ENCODE data around the gene HTRA2. TPM values are rescaled to one million over a fixed set of nuclear protein-coding genes. Genes with fewer than 3 reads are reported as not detected.
A peak's percentile ranks its signal among the peaks of the same experiment; 100 is the strongest.

Gene HTRA2
- total RNA-seq, 2 experiments from 2014 or later, result 39.0 to 39.7 TPM

- no peak overlapping the region for H3K27ac Mint-ChIP-seq
- no peaks in the 10 kb centered on the region for H3K9me3 Mint-ChIP-seq
- no peak overlapping the region for H3K4me3 Mint-ChIP-seq
- H3K36me3 Mint-ChIP-seq (ENCODE audit: low read depth), result peaks cover 1% of the 10 kb centered on the region
- H3K27me3 Mint-ChIP-seq (ENCODE audit: low read depth), result peaks cover 55% of the 10 kb centered on the region
- no peak for DNase-seq
- CTCF ChIA-PET, result no interaction called here
- peaks cover 25% of the 10 kb centered on the region for H3K4me1 Mint-ChIP-seq (ENCODE audit: low read depth)
- intact Hi-C loops (cut with micrococcal nuclease), result no loop called here
Observed at GRCh38 chr2:74512744-74513604, 16.8 kb upstream of the HTRA2 start.

GRCh38 chr2:74513605-74514367 lies 15.9 kb upstream of the HTRA2 start:
- Mint-ChIP-seq H3K27me3 (ENCODE audit: low read depth) (peaks cover 61% of the 10 kb centered on the region), H3K4me3 (peak overlapping the region; percentile 32), H3K4me1 (ENCODE audit: low read depth) (peaks cover 18% of the 10 kb centered on the region), H3K27ac (no peak overlapping the region), H3K9me3 (no peaks in the 10 kb centered on the region), H3K36me3 (ENCODE audit: low read depth) (peaks cover 1% of the 10 kb centered on the region)
- DNase-seq, result peak; percentile 51
- intact Hi-C loops (cut with micrococcal nuclease), result no loop called here
- CTCF ChIA-PET, result no interaction called here

GRCh38 chr2:74514368-74515270 lies 15.1 kb upstream of the HTRA2 start, which contains the start of gene TLX2:
Gene TLX2, plus strand, starts transcription at chr2:74514450. Its CDS starts 357 bp downstream, at chr2:74514807.
- intact Hi-C loops (cut with micrococcal nuclease), result no loop called here
- Mint-ChIP-seq H3K36me3 (ENCODE audit: low read depth) (peaks cover 1% of the 10 kb centered on the region), H3K4me3 (peak within 1 kb of the TSS; percentile 56), H3K9me3 (no peaks in the 10 kb centered on the region), H3K4me1 (ENCODE audit: low read depth) (peaks cover 17% of the 10 kb centered on the region), H3K27me3 (ENCODE audit: low read depth) (peaks cover 67% of the 10 kb centered on the region), H3K27ac (no peak within 1 kb of the TSS)
- DNase-seq, result no peak
- CTCF ChIA-PET, result interaction anchor here (1.1 to 1.3 kb wide), 3 partner anchors 14 to 72 kb away, joined by 3 read pairs; no protein-coding TSS in a partner anchor

- peaks cover 71% of the 10 kb centered on the region for H3K27me3 Mint-ChIP-seq (ENCODE audit: low read depth)
- H3K27ac Mint-ChIP-seq, result no peak overlapping the region
- no peaks in the 10 kb centered on the region for H3K9me3 Mint-ChIP-seq
- DNase-seq, result no peak
- H3K4me1 Mint-ChIP-seq (ENCODE audit: low read depth), result peaks cover 17% of the 10 kb centered on the region
- intact Hi-C loops (cut with micrococcal nuclease), result no loop called here
- peak overlapping the region; percentile 56 for H3K4me3 Mint-ChIP-seq
- peaks cover 1% of the 10 kb centered on the region for H3K36me3 Mint-ChIP-seq (ENCODE audit: low read depth)
- CTCF ChIA-PET, result interaction anchor here (1.1 to 1.3 kb wide), 3 partner anchors 14 to 72 kb away, joined by 3 read pairs; no protein-coding TSS in a partner anchor
Observed at GRCh38 chr2:74515271-74515980, 14.3 kb upstream of the HTRA2 start.

DNA sequence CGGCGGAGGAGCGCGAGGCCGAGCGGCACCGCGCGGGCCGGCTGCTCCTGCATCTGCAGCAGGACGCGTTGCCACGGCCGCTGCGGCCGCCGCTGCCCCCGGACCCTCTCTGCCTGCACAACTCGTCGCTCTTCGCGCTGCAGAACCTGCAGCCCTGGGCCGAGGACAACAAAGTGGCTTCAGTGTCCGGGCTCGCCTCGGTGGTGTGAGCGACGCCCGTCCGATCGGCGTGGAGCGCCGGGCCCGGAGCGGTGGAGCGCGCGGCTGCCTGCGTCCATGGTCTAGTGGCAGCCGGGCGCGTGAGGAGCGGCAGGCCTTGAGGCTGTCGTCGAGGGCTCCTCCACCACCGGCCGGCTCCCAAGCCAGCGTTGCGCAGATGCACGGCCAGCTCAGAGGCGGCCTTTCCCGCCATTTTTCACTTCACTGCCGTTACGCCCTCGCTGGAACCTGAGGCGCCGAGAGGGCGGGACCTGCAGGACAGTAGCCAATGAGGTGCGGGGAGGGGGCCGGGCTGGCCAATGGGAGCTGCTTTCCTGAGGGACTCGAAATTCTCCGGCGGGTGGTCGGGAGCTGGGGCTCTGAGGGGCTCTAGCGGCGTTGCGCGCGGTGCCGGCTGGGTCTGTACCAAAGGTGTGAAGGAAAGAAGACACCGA lies 13.6 kb upstream of the HTRA2 start:
- Mint-ChIP-seq H3K36me3 (ENCODE audit: low read depth) (peaks cover 1% of the 10 kb centered on the region), H3K27ac (no peak overlapping the region), H3K4me1 (ENCODE audit: low read depth) (peaks cover 17% of the 10 kb centered on the region), H3K4me3 (peak overlapping the region; percentile 51), H3K27me3 (ENCODE audit: low read depth) (peaks cover 70% of the 10 kb centered on the region), H3K9me3 (no peaks in the 10 kb centered on the region)
- intact Hi-C loops (cut with micrococcal nuclease), result loop anchor here (1.0 kb wide), 3 partner anchors 9 to 18 kb away; partner anchors contain the start of genes AUP1, HTRA2 and PCGF1
- CTCF ChIA-PET, result interaction anchor here (0.6 to 1.3 kb wide), 2 partner anchors 34 to 56 kb away, joined by 3 read pairs; no protein-coding TSS in a partner anchor
- peak; percentile 79 for DNase-seq

DNA sequence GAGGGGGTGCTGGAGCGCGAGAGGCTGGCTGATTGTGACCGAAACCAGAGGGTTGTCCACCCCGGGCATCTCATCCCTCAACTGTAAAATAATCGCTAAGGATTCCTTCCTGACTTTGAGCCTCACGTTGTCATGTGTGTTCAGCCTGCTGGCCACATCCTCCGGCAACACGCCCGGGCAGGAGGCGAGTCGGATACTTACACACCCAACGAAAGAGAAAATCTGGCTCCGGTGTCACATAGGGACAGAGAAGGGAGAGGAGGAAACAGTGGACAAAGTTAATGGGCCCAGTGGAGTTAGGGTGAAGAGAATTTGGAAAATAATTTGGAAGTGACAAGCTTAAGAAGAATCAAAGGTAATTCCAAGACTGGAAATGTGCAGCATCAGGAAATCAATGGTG lies 13.1 kb upstream of the HTRA2 start:
- H3K4me3 Mint-ChIP-seq, result peak overlapping the region; percentile 51
- peaks cover 65% of the 10 kb centered on the region for H3K27me3 Mint-ChIP-seq (ENCODE audit: low read depth)
- H3K4me1 Mint-ChIP-seq (ENCODE audit: low read depth), result peaks cover 17% of the 10 kb centered on the region
- peaks cover 1% of the 10 kb centered on the region for H3K36me3 Mint-ChIP-seq (ENCODE audit: low read depth)
- CTCF ChIA-PET, result interaction anchor here (0.6 kb wide), 1 partner anchor 55 kb away, joined by 3 read pairs; no protein-coding TSS in a partner anchor
- no peak overlapping the region for H3K27ac Mint-ChIP-seq
- H3K9me3 Mint-ChIP-seq, result no peaks in the 10 kb centered on the region
- intact Hi-C loops (cut with micrococcal nuclease), result loop anchor here (1.0 kb wide), 3 partner anchors 9 to 18 kb away; partner anchors contain the start of genes AUP1, HTRA2 and PCGF1
- no peak for DNase-seq

GRCh38 chr2:74522516-74522915 lies 7.2 kb upstream of the HTRA2 start:
- peaks cover 17% of the 10 kb centered on the region for H3K36me3 Mint-ChIP-seq (ENCODE audit: low read depth)
- H3K9me3 Mint-ChIP-seq, result no peaks in the 10 kb centered on the region
- H3K27ac Mint-ChIP-seq, result no peak overlapping the region
- CTCF ChIA-PET, result interaction anchor here (0.9 to 1.4 kb wide), 2 partner anchors 9 to 39 kb away, joined by 3 to 4 read pairs; partner anchors contain the start of gene TTC31
- H3K4me3 Mint-ChIP-seq, result no peak overlapping the region
- peaks cover 9% of the 10 kb centered on the region for H3K4me1 Mint-ChIP-seq (ENCODE audit: low read depth)
- no peak for DNase-seq
- intact Hi-C loops (cut with micrococcal nuclease), result no loop called here
- peaks cover 22% of the 10 kb centered on the region for H3K27me3 Mint-ChIP-seq (ENCODE audit: low read depth)

DNA sequence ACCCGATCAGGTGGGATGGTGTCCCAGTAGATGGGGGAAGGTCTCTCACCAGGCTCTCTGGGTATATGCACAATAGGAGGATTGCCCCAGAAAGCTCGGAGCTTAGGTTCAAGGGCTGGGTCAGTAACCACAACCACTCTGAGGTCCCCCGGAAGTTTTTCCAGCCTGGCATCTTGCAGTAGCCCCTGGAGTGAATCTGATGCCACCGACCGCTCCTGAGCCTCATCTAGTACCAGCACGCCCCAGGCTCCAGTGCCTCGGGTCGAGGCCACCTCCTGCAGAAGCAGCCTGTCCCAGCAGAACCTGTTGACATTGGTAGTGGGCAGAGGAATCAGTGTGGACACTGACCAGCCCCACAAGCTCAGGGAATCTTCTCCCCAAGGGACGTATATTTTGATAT lies 5.7 kb upstream of the HTRA2 start:
- CTCF ChIA-PET, result no interaction called here

GRCh38 chr2:74524955-74525716 lies 4.6 kb upstream of the HTRA2 start:
- intact Hi-C loops (cut with micrococcal nuclease), result no loop called here
- H3K4me3 Mint-ChIP-seq, result no peak overlapping the region
- no peak overlapping the region for H3K27ac Mint-ChIP-seq
- H3K36me3 Mint-ChIP-seq (ENCODE audit: low read depth), result peaks cover 34% of the 10 kb centered on the region
- no peaks in the 10 kb centered on the region for H3K9me3 Mint-ChIP-seq
- H3K27me3 Mint-ChIP-seq (ENCODE audit: low read depth), result peaks cover 3% of the 10 kb centered on the region
- peaks cover 24% of the 10 kb centered on the region for H3K4me1 Mint-ChIP-seq (ENCODE audit: low read depth)
- CTCF ChIA-PET, result no interaction called here
- DNase-seq, result no peak

More for the DNA sequence above, 5.7 kb upstream of the HTRA2 start:
- peaks cover 11% of the 10 kb centered on the region for H3K27me3 Mint-ChIP-seq (ENCODE audit: low read depth)
- H3K4me3 Mint-ChIP-seq, result no peak overlapping the region
- DNase-seq, result no peak
- peaks cover 31% of the 10 kb centered on the region for H3K36me3 Mint-ChIP-seq (ENCODE audit: low read depth)
- no peaks in the 10 kb centered on the region for H3K9me3 Mint-ChIP-seq
- H3K4me1 Mint-ChIP-seq (ENCODE audit: low read depth), result peaks cover 23% of the 10 kb centered on the region
- intact Hi-C loops (cut with micrococcal nuclease), result no loop called here
- no peak overlapping the region for H3K27ac Mint-ChIP-seq
